Panc1 (cell line): ENCODE results near the gene ATOSB. TPM values are rescaled to one million over a fixed set of nuclear protein-coding genes. Genes with fewer than 3 reads are reported as not detected.

Source experiments
- ATAC-seq: fragments of 200-7000 bp; cut with Tn5 transposase; 2 replicates; pipeline ENCODE4 v1.9.1; 2020; ENCODE audit warnings: mild to moderate bottlenecking, moderate library complexity
- BruUV-seq: library from RNA; stranded (reverse); fragments of 400-500 nt; replicated peaks from 2 replicates; lab custom pipeline; 2021; lab: Mats Ljungman, UMichigan
- CTCF ChIA-PET: fragments of 300-600 bp; sonication (Branson Sonifier 250); formaldehyde crosslinking; loops from one replicate; lab custom pipeline; 2022; ENCODE audit warnings: antibody characterized with exemption; lab: Charles Lee
- POLR2A ChIA-PET: fragments of 300-600 bp; sonication (Branson Sonifier 250); formaldehyde crosslinking; loops from one replicate; lab custom pipeline; 2022; ENCODE audit warnings: antibody characterized with exemption; lab: Charles Lee
- DNase-seq: peaks from one replicate; pipeline ENCODE4 v3.0.0-alpha.2; 2010; ENCODE audit warnings: low read depth, low spot score
- H3K27ac ChIP-seq: 2 replicates; pipeline ENCODE4 v1.5.1; 2011; ENCODE audit warnings: mild to moderate bottlenecking, low read length, inconsistent platforms
- H3K27me3 ChIP-seq: fragments of 200-500 bp; sonication (Bioruptor generic); 2 replicates; pipeline ENCODE4 v1.6.0; 2014; ENCODE audit warnings: low read length, inconsistent platforms; ENCODE audit not compliant: control insufficient read depth, insufficient read depth
- H3K36me3 ChIP-seq: fragments of 200-500 bp; sonication (Bioruptor generic); 2 replicates; pipeline ENCODE4 v1.5.1; 2014; ENCODE audit warnings: inconsistent platforms, mild to moderate bottlenecking, low read length, moderate library complexity; ENCODE audit not compliant: control insufficient read depth, insufficient read depth
- H3K4me1 ChIP-seq: 2 replicates; pipeline ENCODE4 v1.5.1; 2011; ENCODE audit warnings: inconsistent platforms, mild to moderate bottlenecking, low read length, moderate library complexity; ENCODE audit not compliant: control insufficient read depth, insufficient read depth
- H3K4me3 ChIP-seq, 2 experiments: 2 replicates each; pipeline ENCODE4 v1.5.1; 2011 to 2012; ENCODE audit warnings: low read depth in 2 of 2, low read length in 2 of 2, mild to moderate bottlenecking in 2 of 2, inconsistent platforms in 1 of 2, moderate library complexity in 1 of 2
- H3K9me3 ChIP-seq: fragments of 200-500 bp; sonication (Bioruptor generic); 2 replicates; pipeline ENCODE4 v1.5.1; 2014; ENCODE audit warnings: low read depth, mild to moderate bottlenecking, inconsistent platforms, low read length, moderate library complexity; ENCODE audit not compliant: control insufficient read depth, insufficient read depth
- POLR2AphosphoS5 ChIP-seq: IDR thresholded peaks from 2 replicates; pipeline ENCODE4 v1.6.1; 2012; ENCODE audit warnings: mild to moderate bottlenecking, low read depth, low read length, moderate library complexity
- SIN3A ChIP-seq: IDR thresholded peaks from 2 replicates; pipeline ENCODE4 v1.6.1; 2012; ENCODE audit warnings: low read depth, mild to moderate bottlenecking, low read length, moderate library complexity, borderline replicate concordance; ENCODE audit not compliant: insufficient read depth
- TCF7L2 ChIP-seq: IDR thresholded peaks from 2 replicates; pipeline ENCODE4 v1.6.1; 2011; ENCODE audit warnings: mild to moderate bottlenecking, low read depth, low read length, inconsistent platforms
- in situ Hi-C: cut with HindIII; loops from 2 replicates; pipeline ENCODE4 v1.10.0; 2016; ENCODE audit warnings: low sequenced_read_pairs, low pct_unique_long_range_greater_than_20kb
- intact Hi-C: fragments of 100-400 bp; cut with micrococcal nuclease; formaldehyde crosslinking; loops from one replicate; pipeline ENCODE4 v1.10.0; 2022; ENCODE audit not compliant: unreplicated experiment
- total RNA-seq: library from RNA; stranded (reverse); gene quantifications from one replicate; pipeline ENCODE4 v1.2.1, GENCODE V29; 2021; ENCODE audit not compliant: unreplicated experiment
- TF ChIP-seq, protein P1 (sequence below): fragments of 450-650 bp; IDR thresholded peaks from 2 replicates; pipeline ENCODE4 v1.5.1; 2017; ENCODE audit warnings: mild to moderate bottlenecking
- TF ChIP-seq, protein P2 (sequence below), 2 experiments: IDR thresholded peaks; 2 replicates each; pipeline ENCODE4 v1.6.1; 2011 to 2012; ENCODE audit warnings: low read depth in 2 of 2, control low read depth in 1 of 2, low read length in 1 of 2, mild to moderate bottlenecking in 1 of 2, moderate library complexity in 1 of 2; ENCODE audit not compliant: insufficient read depth in 1 of 2

The ATOSB gene
- total RNA-seq, 1 experiment from 2014 or later, result 23.6 TPM

DNA sequence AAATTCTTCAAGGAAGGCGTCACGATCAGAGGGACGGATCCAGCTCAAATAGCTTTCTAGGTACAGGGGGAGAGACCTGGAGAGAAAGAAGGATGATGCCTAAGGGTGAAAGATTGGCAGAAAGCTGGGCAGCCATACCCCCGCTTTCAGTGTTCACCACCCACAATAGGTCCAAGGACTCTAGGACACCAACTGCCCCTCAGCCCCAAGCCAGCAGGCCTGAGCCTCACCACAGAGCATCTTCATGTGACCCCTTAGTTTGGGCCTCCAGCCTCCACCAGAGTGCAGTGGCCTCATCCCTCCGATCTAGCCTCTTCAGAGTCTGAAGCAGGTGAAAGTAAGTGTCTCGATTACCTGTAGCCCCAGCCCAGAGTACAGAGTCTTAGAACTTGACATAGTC lies 41.5 kb downstream of the ATOSB start:
- TF ChIP-seq, protein P1, sequence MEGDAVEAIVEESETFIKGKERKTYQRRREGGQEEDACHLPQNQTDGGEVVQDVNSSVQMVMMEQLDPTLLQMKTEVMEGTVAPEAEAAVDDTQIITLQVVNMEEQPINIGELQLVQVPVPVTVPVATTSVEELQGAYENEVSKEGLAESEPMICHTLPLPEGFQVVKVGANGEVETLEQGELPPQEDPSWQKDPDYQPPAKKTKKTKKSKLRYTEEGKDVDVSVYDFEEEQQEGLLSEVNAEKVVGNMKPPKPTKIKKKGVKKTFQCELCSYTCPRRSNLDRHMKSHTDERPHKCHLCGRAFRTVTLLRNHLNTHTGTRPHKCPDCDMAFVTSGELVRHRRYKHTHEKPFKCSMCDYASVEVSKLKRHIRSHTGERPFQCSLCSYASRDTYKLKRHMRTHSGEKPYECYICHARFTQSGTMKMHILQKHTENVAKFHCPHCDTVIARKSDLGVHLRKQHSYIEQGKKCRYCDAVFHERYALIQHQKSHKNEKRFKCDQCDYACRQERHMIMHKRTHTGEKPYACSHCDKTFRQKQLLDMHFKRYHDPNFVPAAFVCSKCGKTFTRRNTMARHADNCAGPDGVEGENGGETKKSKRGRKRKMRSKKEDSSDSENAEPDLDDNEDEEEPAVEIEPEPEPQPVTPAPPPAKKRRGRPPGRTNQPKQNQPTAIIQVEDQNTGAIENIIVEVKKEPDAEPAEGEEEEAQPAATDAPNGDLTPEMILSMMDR, result no peak
- in situ Hi-C loops, result no loop called here
- Histone ChIP-seq H3K27ac (no peak overlapping the region), H3K36me3 (no peaks in the 10 kb centered on the region; the same call in none of the 2 replicates), H3K9me3 (no peaks in the 10 kb centered on the region), H3K27me3 (no peaks in the 10 kb centered on the region), H3K4me3 (no peak overlapping the region), H3K4me1 (peaks cover 25% of the 10 kb centered on the region)
- no TSS peak for BruUV-seq
- POLR2A ChIA-PET, result no interaction called here
- DNase-seq (no peak), ATAC-seq (no peak)
- intact Hi-C loops, result no loop called here
- CTCF ChIA-PET, result no interaction called here

DNA sequence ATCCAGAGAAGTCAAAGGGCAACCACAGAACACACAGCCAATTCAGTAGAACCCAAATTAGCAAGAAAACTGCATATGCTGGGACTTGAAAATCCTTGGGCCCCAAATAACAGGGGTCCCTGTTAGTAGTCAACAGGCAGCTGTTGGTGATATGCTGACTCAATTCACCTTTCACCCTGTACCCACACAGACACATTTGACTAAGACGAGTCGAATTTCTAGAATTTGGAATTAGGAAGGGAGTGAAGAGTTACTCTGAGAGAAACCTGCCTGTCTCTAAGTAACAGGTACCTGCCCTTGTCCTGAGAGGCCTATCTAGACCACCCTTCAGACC lies 42.4 kb downstream of the ATOSB start:
- Histone ChIP-seq H3K36me3 (no peaks in the 10 kb centered on the region; the same call in none of the 2 replicates), H3K4me1 (peaks cover 24% of the 10 kb centered on the region), H3K27me3 (no peaks in the 10 kb centered on the region), H3K27ac (peak overlapping the region; percentile 89), H3K4me3 (no peak overlapping the region), H3K9me3 (no peaks in the 10 kb centered on the region)
- TF ChIP-seq POLR2AphosphoS5 (no peak), TCF7L2 (no peak), SIN3A (no peak)
- TF ChIP-seq, protein P1, result no peak
- TF ChIP-seq, protein P2, sequence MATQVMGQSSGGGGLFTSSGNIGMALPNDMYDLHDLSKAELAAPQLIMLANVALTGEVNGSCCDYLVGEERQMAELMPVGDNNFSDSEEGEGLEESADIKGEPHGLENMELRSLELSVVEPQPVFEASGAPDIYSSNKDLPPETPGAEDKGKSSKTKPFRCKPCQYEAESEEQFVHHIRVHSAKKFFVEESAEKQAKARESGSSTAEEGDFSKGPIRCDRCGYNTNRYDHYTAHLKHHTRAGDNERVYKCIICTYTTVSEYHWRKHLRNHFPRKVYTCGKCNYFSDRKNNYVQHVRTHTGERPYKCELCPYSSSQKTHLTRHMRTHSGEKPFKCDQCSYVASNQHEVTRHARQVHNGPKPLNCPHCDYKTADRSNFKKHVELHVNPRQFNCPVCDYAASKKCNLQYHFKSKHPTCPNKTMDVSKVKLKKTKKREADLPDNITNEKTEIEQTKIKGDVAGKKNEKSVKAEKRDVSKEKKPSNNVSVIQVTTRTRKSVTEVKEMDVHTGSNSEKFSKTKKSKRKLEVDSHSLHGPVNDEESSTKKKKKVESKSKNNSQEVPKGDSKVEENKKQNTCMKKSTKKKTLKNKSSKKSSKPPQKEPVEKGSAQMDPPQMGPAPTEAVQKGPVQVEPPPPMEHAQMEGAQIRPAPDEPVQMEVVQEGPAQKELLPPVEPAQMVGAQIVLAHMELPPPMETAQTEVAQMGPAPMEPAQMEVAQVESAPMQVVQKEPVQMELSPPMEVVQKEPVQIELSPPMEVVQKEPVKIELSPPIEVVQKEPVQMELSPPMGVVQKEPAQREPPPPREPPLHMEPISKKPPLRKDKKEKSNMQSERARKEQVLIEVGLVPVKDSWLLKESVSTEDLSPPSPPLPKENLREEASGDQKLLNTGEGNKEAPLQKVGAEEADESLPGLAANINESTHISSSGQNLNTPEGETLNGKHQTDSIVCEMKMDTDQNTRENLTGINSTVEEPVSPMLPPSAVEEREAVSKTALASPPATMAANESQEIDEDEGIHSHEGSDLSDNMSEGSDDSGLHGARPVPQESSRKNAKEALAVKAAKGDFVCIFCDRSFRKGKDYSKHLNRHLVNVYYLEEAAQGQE (IDR thresholded peaks at IDR 0.05; ENCODE audit: insufficient read depth in 1 of 2, low read depth in 2 of 2, low read length in 1 of 2), result no peak
- DNase-seq (no peak), ATAC-seq (no peak)
- intact Hi-C loops, result no loop called here
- ChIA-PET CTCF (no interaction called here), POLR2A (no interaction called here)
- TSS peak; percentile 88 for BruUV-seq
- in situ Hi-C loops, result no loop called here
